GM18909 (cell line): Measurements from ENCODE around the gene CRIP3.
A peak's percentile ranks its signal among the peaks of the same experiment; 100 is the strongest.
"Not testable (repeated sequence)": the region's sequence is repeated elsewhere in the genome, so short reads cannot be mapped to it uniquely, and the experiment has no call there.

ENCODE experiments used
- ATAC-seq: cut with Tn5 transposase; IDR thresholded peaks from one replicate; pipeline ENCODE4 v1.9.1; 2021; ENCODE audit warnings: mild to moderate bottlenecking; ENCODE audit not compliant: unreplicated experiment, poor library complexity

CRIP3 gene

GRCh38 chr6:43308101-43308989 lies at the start of gene CRIP3:
Gene CRIP3, minus strand, starts transcription at chr6:43308826. Its CDS starts 34 bp downstream, at chr6:43308792.
- ATAC-seq, result peak; percentile 66

GRCh38 chr6:43355862-43356590 lies 47.4 kb upstream of the CRIP3 start:
- no peak for ATAC-seq

- not testable (repeated sequence) for ATAC-seq
These were observed 43.3 kb upstream of the CRIP3 start for GRCh38 chr6:43351951-43352350.

GRCh38 chr6:43347444-43347843 lies 38.8 kb upstream of the CRIP3 start:
- ATAC-seq, result no peak

GRCh38 chr6:43347021-43347420 lies 38.4 kb upstream of the CRIP3 start:
- ATAC-seq, result no peak

- ATAC-seq, result not testable (repeated sequence)
These were observed 37.6 kb upstream of the CRIP3 start for GRCh38 chr6:43346243-43346642.

- peak; percentile 82 for ATAC-seq
These were observed 30.5 kb upstream of the CRIP3 start for GRCh38 chr6:43339168-43339567.

- peak; percentile 59 for ATAC-seq
These were observed 29.6 kb upstream of the CRIP3 start for GRCh38 chr6:43338243-43338642.

GRCh38 chr6:43336382-43336781 lies 27.8 kb upstream of the CRIP3 start:
- no peak for ATAC-seq

GRCh38 chr6:43335469-43335868 lies 26.8 kb upstream of the CRIP3 start:
- no peak for ATAC-seq

GRCh38 chr6:43334466-43335095 lies 26.0 kb upstream of the CRIP3 start:
- no peak for ATAC-seq

GRCh38 chr6:43331891-43332290 lies 23.3 kb upstream of the CRIP3 start:
- ATAC-seq, result no peak

- no peak for ATAC-seq
These were observed 22.8 kb upstream of the CRIP3 start for GRCh38 chr6:43331470-43331869.

- ATAC-seq, result no peak
These were observed 19.9 kb upstream of the CRIP3 start for GRCh38 chr6:43328528-43328927.

GRCh38 chr6:43325876-43326275 lies 17.2 kb upstream of the CRIP3 start:
- no peak for ATAC-seq

GRCh38 chr6:43318011-43318410 lies 9.4 kb upstream of the CRIP3 start:
- no peak for ATAC-seq

GRCh38 chr6:43313813-43314212 lies 5.2 kb upstream of the CRIP3 start:
- no peak for ATAC-seq

GRCh38 chr6:43311666-43312065 lies 3.0 kb upstream of the CRIP3 start:
- no peak for ATAC-seq

- no peak for ATAC-seq
These were observed 2.0 kb upstream of the CRIP3 start for GRCh38 chr6:43310624-43311023.

GRCh38 chr6:43310134-43310533 lies 1.5 kb upstream of the CRIP3 start:
- ATAC-seq, result no peak

GRCh38 chr6:43308990-43309477 lies 408 bp upstream of the CRIP3 start:
- ATAC-seq, result no peak
